Colonic mucosa (tissue), 4 donors: ENCODE data around the gene RSBN1. TPM values are rescaled to one million over a fixed set of nuclear protein-coding genes. Genes with fewer than 3 reads are reported as not detected.
"Not testable (repeated sequence)": the region's sequence is repeated elsewhere in the genome, so short reads cannot be mapped to it uniquely, and the experiment has no call there.

ENCODE experiments used
- DNase-seq: peaks from one replicate; pipeline ENCODE4 v3.0.0-alpha.2; 2020
- H3K27ac ChIP-seq: fragments of 200-600 bp; one replicate; pipeline ENCODE4 v1.8.0; 2021
- H3K27me3 ChIP-seq: fragments of 200-600 bp; one replicate; pipeline ENCODE4 v1.8.0; 2021
- H3K36me3 ChIP-seq: fragments of 200-600 bp; one replicate; pipeline ENCODE4 v1.8.0; 2021
- H3K4me1 ChIP-seq: fragments of 200-600 bp; one replicate; pipeline ENCODE4 v1.8.0; 2021; ENCODE audit warnings: mild to moderate bottlenecking
- H3K4me3 ChIP-seq: fragments of 200-600 bp; one replicate; pipeline ENCODE4 v1.8.0; 2021
- H3K9ac ChIP-seq, 2 donors: one replicate each; pipeline ENCODE4 v1.7.0; 2013; ENCODE audit warnings: control low read depth in 2 of 2, low read depth in 2 of 2, low read length in 2 of 2
- H3K9me3 ChIP-seq: fragments of 200-600 bp; one replicate; pipeline ENCODE4 v1.8.0; 2021
- intact Hi-C: fragments of 100-400 bp; cut with DNase I; formaldehyde crosslinking; loops from one replicate; pipeline ENCODE4 v1.14.1; 2022
- total RNA-seq, 2 donors: library from RNA; stranded (reverse); fragmentation: NEBNext Ultra II Directional in 1 of 2; extraction: Animal tissue kit (Norgen Biotek cat#: 25700) in 1 of 2; gene quantifications; one replicate each; pipeline ENCODE4 v1.2.1, GENCODE V29; 2021
- TF ChIP-seq, protein P1 (sequence below): fragments of 200-600 bp; IDR thresholded peaks from one replicate; pipeline ENCODE4 v1.8.0; 2022; ENCODE audit warnings: antibody characterized with exemption, mild to moderate bottlenecking
- donor health status: healthy.
- donor health status: DM: no; HTN: no; CAD: no.
- donor health status: DM: no; HTN: no; CAD: no.

Gene RSBN1
- total RNA-seq, 2 donors from 2014 or later: 21.7 to 27.4 TPM

DNA sequence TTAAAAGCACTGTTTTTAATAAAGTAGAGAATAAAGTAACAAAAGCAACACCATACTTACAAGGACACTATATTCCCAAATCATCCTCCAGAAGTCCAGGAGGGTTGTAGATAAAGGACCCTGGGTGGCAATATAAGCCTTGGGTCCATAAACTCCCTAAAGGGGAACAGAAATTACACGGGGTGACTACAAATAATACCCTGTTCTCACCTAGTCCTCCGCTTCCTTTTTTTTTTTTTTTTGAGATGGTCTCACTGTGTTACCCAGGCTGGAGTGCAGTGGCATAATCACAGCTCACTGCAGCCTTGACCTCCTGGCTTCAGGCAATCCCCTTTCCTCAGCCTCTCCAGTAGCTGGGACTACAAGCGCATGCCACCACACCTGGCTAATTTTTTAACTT is 46.1 kb upstream of the RSBN1 start:
- DNase-seq: no peak
- Histone ChIP-seq H3K9ac (no peak overlapping the region), H3K27me3 (no peaks in the 10 kb centered on the region), H3K9me3 (no peaks in the 10 kb centered on the region), H3K27ac (no peak overlapping the region), H3K4me3 (no peak overlapping the region), H3K4me1 (no peaks in the 10 kb centered on the region), H3K36me3 (no peaks in the 10 kb centered on the region)
- TF ChIP-seq, protein P1, sequence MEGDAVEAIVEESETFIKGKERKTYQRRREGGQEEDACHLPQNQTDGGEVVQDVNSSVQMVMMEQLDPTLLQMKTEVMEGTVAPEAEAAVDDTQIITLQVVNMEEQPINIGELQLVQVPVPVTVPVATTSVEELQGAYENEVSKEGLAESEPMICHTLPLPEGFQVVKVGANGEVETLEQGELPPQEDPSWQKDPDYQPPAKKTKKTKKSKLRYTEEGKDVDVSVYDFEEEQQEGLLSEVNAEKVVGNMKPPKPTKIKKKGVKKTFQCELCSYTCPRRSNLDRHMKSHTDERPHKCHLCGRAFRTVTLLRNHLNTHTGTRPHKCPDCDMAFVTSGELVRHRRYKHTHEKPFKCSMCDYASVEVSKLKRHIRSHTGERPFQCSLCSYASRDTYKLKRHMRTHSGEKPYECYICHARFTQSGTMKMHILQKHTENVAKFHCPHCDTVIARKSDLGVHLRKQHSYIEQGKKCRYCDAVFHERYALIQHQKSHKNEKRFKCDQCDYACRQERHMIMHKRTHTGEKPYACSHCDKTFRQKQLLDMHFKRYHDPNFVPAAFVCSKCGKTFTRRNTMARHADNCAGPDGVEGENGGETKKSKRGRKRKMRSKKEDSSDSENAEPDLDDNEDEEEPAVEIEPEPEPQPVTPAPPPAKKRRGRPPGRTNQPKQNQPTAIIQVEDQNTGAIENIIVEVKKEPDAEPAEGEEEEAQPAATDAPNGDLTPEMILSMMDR: no peak
- intact Hi-C loops: no loop called here

DNA sequence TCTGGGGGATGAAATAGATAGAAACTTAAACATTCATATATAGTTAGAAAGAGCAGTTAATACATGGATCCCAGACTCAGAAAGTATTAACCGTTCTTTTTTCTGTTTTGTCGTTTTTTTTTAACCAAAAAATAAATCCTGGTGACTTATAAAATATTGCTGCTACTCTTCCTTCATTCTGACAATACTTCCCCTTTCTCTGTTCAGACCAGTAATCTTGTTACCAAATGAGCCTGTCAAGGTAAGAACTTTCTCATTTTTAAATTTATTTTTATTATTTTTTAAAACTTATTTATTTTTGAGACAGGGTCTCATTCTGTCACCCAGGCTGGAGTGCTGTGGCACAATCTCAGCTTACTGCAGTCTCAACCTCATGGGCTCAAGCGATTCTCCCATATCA is 45.5 kb upstream of the RSBN1 start:
- no peak for DNase-seq
- intact Hi-C loops: no loop called here
- Histone ChIP-seq H3K27me3 (no peaks in the 10 kb centered on the region), H3K9me3 (no peaks in the 10 kb centered on the region), H3K4me1 (no peaks in the 10 kb centered on the region), H3K36me3 (no peaks in the 10 kb centered on the region), H3K9ac (no peak overlapping the region), H3K4me3 (no peak overlapping the region), H3K27ac (no peak overlapping the region)
- TF ChIP-seq, protein P1: no peak

DNA sequence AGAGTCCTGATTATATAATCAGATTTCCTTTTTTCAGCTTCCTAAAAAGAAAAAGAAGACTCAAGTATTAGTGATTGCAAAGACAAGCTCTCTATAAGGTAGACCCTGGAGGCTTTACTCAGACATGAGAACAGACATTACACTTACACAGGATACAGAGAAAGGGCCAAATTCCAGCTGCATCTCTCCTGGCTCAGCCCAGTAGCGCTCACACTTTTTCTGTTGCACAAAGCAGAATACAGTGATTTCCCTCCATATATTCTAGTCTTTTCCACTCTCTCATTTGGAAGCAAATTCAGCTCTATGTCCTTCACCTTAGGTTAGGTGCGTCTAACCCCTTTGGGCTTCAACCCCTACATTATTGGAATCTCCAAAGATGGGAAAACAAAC is 44.1 kb upstream of the RSBN1 start:
- DNase-seq: no peak

DNA sequence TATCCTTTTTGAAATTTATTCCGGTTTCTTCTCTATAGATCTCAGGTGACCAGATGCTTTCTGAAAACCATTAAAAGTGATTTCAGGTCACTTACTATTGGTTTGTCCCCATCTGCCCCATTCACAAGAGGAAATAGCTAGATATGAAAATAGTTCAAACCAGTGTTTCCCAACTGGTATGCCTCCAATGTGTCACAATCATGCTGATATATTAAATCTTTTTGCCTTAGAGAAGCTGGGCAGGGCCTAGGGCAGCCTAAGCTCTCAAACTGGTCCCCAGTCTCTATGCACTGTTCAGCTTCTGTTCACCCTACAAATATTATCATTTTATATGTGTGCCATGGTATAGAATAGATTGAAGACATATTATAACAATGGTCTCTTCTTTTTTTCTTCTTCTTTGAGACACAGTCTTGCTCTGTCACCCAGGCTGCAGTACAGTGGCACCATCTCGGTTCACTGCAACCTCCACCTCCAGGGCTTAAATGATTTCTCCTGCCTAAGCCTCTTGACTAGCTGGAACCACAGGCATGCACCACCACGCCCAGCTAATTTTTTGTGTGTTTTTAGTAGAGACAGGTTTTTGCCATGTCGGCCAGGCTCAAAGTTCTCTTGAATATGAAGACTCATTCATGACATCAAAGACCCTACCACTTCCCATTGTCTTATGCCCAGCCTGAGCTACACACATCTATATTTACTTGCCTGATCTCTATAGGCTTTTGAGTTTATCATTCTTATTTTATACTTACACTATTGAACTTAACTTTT is 43.5 kb upstream of the RSBN1 start:
- H3K4me3 ChIP-seq: no peak overlapping the region
- no peaks in the 10 kb centered on the region for H3K27me3 ChIP-seq
- no peak overlapping the region for H3K9ac ChIP-seq
- H3K9me3 ChIP-seq: no peaks in the 10 kb centered on the region
- no peak for DNase-seq
- H3K36me3 ChIP-seq: no peaks in the 10 kb centered on the region
- H3K27ac ChIP-seq: no peak overlapping the region
- no peaks in the 10 kb centered on the region for H3K4me1 ChIP-seq
- TF ChIP-seq, protein P1: no peak
- intact Hi-C loops: no loop called here

More for the DNA sequence above, 44.1 kb upstream of the RSBN1 start:
- intact Hi-C loops: no loop called here
- H3K27me3 ChIP-seq: no peaks in the 10 kb centered on the region
- no peak overlapping the region for H3K27ac ChIP-seq
- H3K4me1 ChIP-seq: no peaks in the 10 kb centered on the region
- H3K9ac ChIP-seq: no peak overlapping the region
- TF ChIP-seq, protein P1: no peak
- no peaks in the 10 kb centered on the region for H3K9me3 ChIP-seq
- H3K36me3 ChIP-seq: no peaks in the 10 kb centered on the region
- H3K4me3 ChIP-seq: no peak overlapping the region

DNA sequence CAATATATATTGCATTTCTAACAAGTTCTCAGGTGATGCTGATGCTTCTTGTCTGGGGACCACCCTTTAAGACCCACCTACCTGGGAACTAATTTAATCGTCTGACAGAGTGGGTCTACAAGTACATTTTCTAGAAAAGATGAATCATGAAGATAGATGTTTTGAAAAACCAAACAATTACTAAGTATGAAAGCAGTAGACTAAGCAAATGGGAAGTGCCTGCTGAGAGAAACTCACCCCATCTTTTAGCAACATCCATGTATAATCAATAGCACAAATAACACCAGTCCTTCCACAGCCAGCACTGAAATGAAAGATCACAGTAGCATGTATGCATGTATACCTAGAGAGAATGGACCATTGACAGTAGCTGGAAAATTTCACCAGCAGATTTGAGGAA is 42.0 kb upstream of the RSBN1 start:
- H3K36me3 ChIP-seq: no peaks in the 10 kb centered on the region
- TF ChIP-seq, protein P1: no peak
- no peaks in the 10 kb centered on the region for H3K9me3 ChIP-seq
- H3K9ac ChIP-seq: no peak overlapping the region
- no peaks in the 10 kb centered on the region for H3K27me3 ChIP-seq
- no peak overlapping the region for H3K27ac ChIP-seq
- intact Hi-C loops: no loop called here
- H3K4me3 ChIP-seq: no peak overlapping the region
- H3K4me1 ChIP-seq: no peaks in the 10 kb centered on the region
- no peak for DNase-seq

DNA sequence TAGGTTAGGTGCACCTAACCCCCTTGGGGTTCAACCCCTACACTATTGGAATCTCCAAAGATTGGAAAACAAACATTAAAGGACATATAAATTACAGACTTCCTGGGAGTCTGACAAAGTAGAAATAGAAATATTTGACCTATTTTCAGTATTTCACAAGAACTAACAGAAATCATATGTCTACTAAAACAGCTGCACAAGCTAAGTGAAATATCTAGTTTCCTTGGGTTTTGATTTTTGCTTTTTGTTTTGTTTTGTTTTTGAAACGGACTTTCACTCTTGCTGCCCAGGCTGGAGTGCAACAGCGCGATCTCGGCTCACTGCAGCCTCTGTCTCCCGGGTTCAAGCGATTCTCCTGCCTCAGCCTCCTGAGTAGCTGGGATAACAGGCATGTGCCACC is 40.4 kb upstream of the RSBN1 start:
- intact Hi-C loops, H3K4me3 ChIP-seq, H3K4me1 ChIP-seq, H3K9me3 ChIP-seq, DNase-seq, H3K36me3 ChIP-seq, H3K9ac ChIP-seq, H3K27ac ChIP-seq, H3K27me3 ChIP-seq: not testable (repeated sequence)
